A549 (cell line): ENCODE measurements around the gene AKR7A2. TPM values are rescaled to one million over a fixed set of nuclear protein-coding genes. Genes with fewer than 3 reads are reported as not detected.
A peak's percentile ranks its signal among the peaks of the same experiment; 100 is the strongest.

Experiments
- ATAC-seq, 2 experiments: fragments of 200-7000 bp in 1 of 2; fragments of >200 bp in 1 of 2; cut with Nextera tagmentation in 1 of 2; cut with Tn5 transposase in 1 of 2; 3 replicates each; pipeline versions ENCODE4 v1.8.0 to v1.9.1; 2018 to 2020; ENCODE audit warnings: mild to moderate bottlenecking in 1 of 2, moderate library complexity in 1 of 2
- CTCF ChIA-PET: fragments of 300-600 bp; sonication (Branson Sonifier 250); formaldehyde crosslinking; extraction: SDS; loops from one replicate; lab custom pipeline; 2021; ENCODE audit warnings: antibody characterized with exemption, inconsistent platforms; lab: Yijun Ruan, JAX
- POLR2A ChIA-PET: fragments of 350-600 bp; formaldehyde crosslinking; extraction: SDS; loops from one replicate; lab custom pipeline; 2021; ENCODE audit warnings: antibody characterized with exemption, inconsistent platforms; lab: Yijun Ruan, JAX
- DNase-seq, 2 experiments: peaks; one replicate each; pipeline versions ENCODE4 v3.0.0 to v3.0.0-alpha.2; 2011 to 2016; ENCODE audit warnings: low read depth in 1 of 2, low spot score in 1 of 2
- FAIRE-seq: peaks from 2 replicates; lab custom pipeline; 2011; peaks lifted over from hg19 to GRCh38; lab: Jason Lieb, UNC
- H3K27ac ChIP-seq, 2 experiments: fragments of >200 bp; sonication (Bioruptor Twin); formaldehyde crosslinking; 3 replicates each; pipeline ENCODE4 v1.5.1; 2016 to 2017
- H3K4me1 ChIP-seq: fragments of >200 bp; sonication (Bioruptor Twin); formaldehyde crosslinking; 3 replicates; pipeline ENCODE4 v1.6.1; 2016
- H3K4me2 ChIP-seq: fragments of >200 bp; sonication (Bioruptor Twin); formaldehyde crosslinking; 3 replicates; pipeline ENCODE4 v1.6.1; 2016
- H3K4me3 ChIP-seq: fragments of >200 bp; sonication (Bioruptor Twin); formaldehyde crosslinking; 3 replicates; pipeline ENCODE4 v1.5.1; 2016
- H3K9me3 ChIP-seq: fragments of >200 bp; sonication (Bioruptor Twin); formaldehyde crosslinking; 3 replicates; pipeline ENCODE4 v1.6.1; 2016
- BHLHE40 ChIP-seq: IDR thresholded peaks from 2 replicates; pipeline ENCODE4 v1.6.1; 2012; ENCODE audit warnings: low read depth, low read length, inconsistent platforms
- CBX2 ChIP-seq: fragments of 200-600 bp; sonication (generic); IDR thresholded peaks from 2 replicates; pipeline ENCODE4 v1.6.1; 2016; ENCODE audit warnings: low read depth, mild to moderate bottlenecking, borderline replicate concordance
- CHD4 ChIP-seq: fragments of 200-600 bp; sonication (generic); IDR thresholded peaks from 2 replicates; pipeline ENCODE4 v1.6.1; 2016; ENCODE audit warnings: antibody characterized with exemption, mild to moderate bottlenecking, borderline replicate concordance
- CTCF ChIP-seq: fragments of >200 bp; sonication (Bioruptor Twin); formaldehyde crosslinking; IDR thresholded peaks from 3 replicates; pipeline ENCODE4 v1.5.1; 2016
- EHMT2 ChIP-seq: fragments of 200-600 bp; sonication (generic); IDR thresholded peaks from 2 replicates; pipeline ENCODE4 v1.6.1; 2016; ENCODE audit warnings: antibody characterized with exemption, low read depth, mild to moderate bottlenecking, moderate library complexity
- ELK1 ChIP-seq: fragments of 150-350 bp; IDR thresholded peaks from 2 replicates; pipeline ENCODE4 v1.6.1; 2014; ENCODE audit warnings: low read depth, mild to moderate bottlenecking, low read length
- ESRRA ChIP-seq: fragments of 150-350 bp; IDR thresholded peaks from 2 replicates; pipeline ENCODE4 v1.6.1; 2014; ENCODE audit warnings: mild to moderate bottlenecking, low read length, borderline replicate concordance
- GATA3 ChIP-seq: IDR thresholded peaks from 2 replicates; pipeline ENCODE4 v1.6.1; 2012; ENCODE audit warnings: borderline replicate concordance
- HOXA7 ChIP-seq: fragments of 250-450 bp; sonication (Bioruptor Pico); IDR thresholded peaks from 2 replicates; pipeline ENCODE4 v1.5.0; 2020; ENCODE audit warnings: mild to moderate bottlenecking, moderate library complexity
- HOXB13 ChIP-seq: fragments of 250-450 bp; sonication (Bioruptor Pico); IDR thresholded peaks from 2 replicates; pipeline ENCODE4 v1.5.0; 2020; ENCODE audit warnings: low read depth, mild to moderate bottlenecking, moderate library complexity
- HOXB5 ChIP-seq: fragments of 250-450 bp; sonication (Bioruptor Pico); IDR thresholded peaks from 2 replicates; pipeline ENCODE4 v1.5.0; 2020; ENCODE audit warnings: mild to moderate bottlenecking, moderate library complexity
- JUNB ChIP-seq: fragments of >200 bp; sonication (Bioruptor Twin); formaldehyde crosslinking; IDR thresholded peaks from 2 replicates; pipeline ENCODE4 v1.6.1; 2016
- MAZ ChIP-seq: fragments of 150-350 bp; IDR thresholded peaks from 2 replicates; pipeline ENCODE4 v1.6.1; 2014; ENCODE audit warnings: antibody characterized with exemption, low read depth, low read length, borderline replicate concordance
- MYC ChIP-seq: IDR thresholded peaks from 2 replicates; pipeline ENCODE4 v1.6.1; 2012; ENCODE audit warnings: mild to moderate bottlenecking, inconsistent platforms, low read length, improper control_type of control experiment, borderline replicate concordance
- NR3C1 ChIP-seq: fragments of >200 bp; sonication (Bioruptor Twin); formaldehyde crosslinking; IDR thresholded peaks from 3 replicates; pipeline ENCODE4 v1.6.1; 2017
- PHF8 ChIP-seq: fragments of 200-600 bp; sonication (generic); IDR thresholded peaks from 2 replicates; pipeline ENCODE4 v1.6.1; 2016; ENCODE audit warnings: low read depth, mild to moderate bottlenecking, antibody characterized with exemption, moderate library complexity, borderline replicate concordance
- POLR2AphosphoS2 ChIP-seq: conservative IDR thresholded peaks from 2 replicates; pipeline ENCODE4 v1.6.1; 2012; ENCODE audit warnings: low read length, improper control_type of control experiment, inconsistent platforms
- RAD21 ChIP-seq, 2 experiments: fragments of >200 bp in 1 of 2; sonication (Bioruptor Twin) in 1 of 2; formaldehyde crosslinking in 1 of 2; IDR thresholded peaks in 1 of 2; conservative IDR thresholded peaks in 1 of 2; 2 replicates in 1 of 2; 3 replicates in 1 of 2; pipeline ENCODE4 v1.6.1; 2012 to 2018; ENCODE audit warnings: inconsistent platforms in 1 of 2
- RARB ChIP-seq: fragments of 250-450 bp; sonication (Bioruptor Pico); IDR thresholded peaks from 2 replicates; pipeline ENCODE4 v1.8.0; 2021; ENCODE audit warnings: mild to moderate bottlenecking, moderate library complexity
- SMC3 ChIP-seq: fragments of >200 bp; sonication (Bioruptor Twin); formaldehyde crosslinking; IDR thresholded peaks from 3 replicates; pipeline ENCODE4 v1.6.1; 2018; ENCODE audit warnings: inconsistent platforms
- SREBF2 ChIP-seq: fragments of 450-650 bp; IDR thresholded peaks from 2 replicates; pipeline ENCODE4 v1.6.1; 2014; ENCODE audit warnings: mild to moderate bottlenecking, moderate library complexity
- TFCP2L1 ChIP-seq: fragments of 250-450 bp; sonication (Bioruptor Pico); IDR thresholded peaks from 2 replicates; pipeline ENCODE4 v1.5.0; 2021; ENCODE audit warnings: mild to moderate bottlenecking
- ZC3H11A ChIP-seq: fragments of 450-650 bp; IDR thresholded peaks from 2 replicates; pipeline ENCODE4 v1.6.1; 2014; ENCODE audit warnings: antibody characterized with exemption, mild to moderate bottlenecking
- ZFP36 ChIP-seq: fragments of 450-650 bp; IDR thresholded peaks from 2 replicates; pipeline ENCODE4 v1.6.1; 2014; ENCODE audit warnings: borderline replicate concordance; ENCODE audit not compliant: partially characterized antibody
- ZNF302 ChIP-seq: fragments of 250-450 bp; sonication (Bioruptor Pico); IDR thresholded peaks from 2 replicates; pipeline ENCODE4 v1.9.0; 2021; ENCODE audit warnings: inconsistent platforms, mild to moderate bottlenecking, moderate library complexity
- ZSCAN20 ChIP-seq: fragments of 250-450 bp; sonication (Bioruptor Pico); IDR thresholded peaks from 2 replicates; pipeline ENCODE4 v1.8.0; 2022; ENCODE audit warnings: mild to moderate bottlenecking, moderate library complexity
- WGBS: methylation state at CpG from one replicate; pipeline ENCODE4 v1.1.6; 2017; ENCODE audit errors: missing lambda C conversion rate; 5-methylcytosine and 5-hydroxymethylcytosine counted together
- polyA plus RNA-seq, 4 experiments: library from polyadenylated mRNA; depleted of rRNA in 3 of 4; stranded (reverse); fragments of >200 nt; fragmentation: RNase III in 1 of 4; extraction: RNeasy Plus Mini Kit Qiagen cat#74134 plus additional on column Dnase treatment in 1 of 4; gene quantifications; 2 replicates in 3 of 4; 3 replicates in 1 of 4; pipeline ENCODE4 v1.2.3, GENCODE V29; 2011 to 2017
- TF ChIP-seq, protein P1 (sequence below): fragments of 250-450 bp; sonication (Bioruptor Pico); IDR thresholded peaks from 2 replicates; pipeline ENCODE4 v1.5.0; 2020; ENCODE audit warnings: low read depth, mild to moderate bottlenecking, moderate library complexity
- TF ChIP-seq, protein P2 (sequence below): IDR thresholded peaks from 2 replicates; pipeline ENCODE4 v1.6.1; 2012; ENCODE audit warnings: low read depth, borderline replicate concordance
- TF ChIP-seq, protein P3 (sequence below): fragments of 200-600 bp; sonication (generic); IDR thresholded peaks from 2 replicates; pipeline ENCODE4 v1.6.1; 2016; ENCODE audit warnings: antibody characterized with exemption, mild to moderate bottlenecking, moderate library complexity

AKR7A2 gene
- polyA plus RNA-seq, 2 of the 4 experiments (the other 2 are of a cell fraction), result 22.2 to 31.4 TPM

- TF ChIP-seq RARB (CRISPR knock-in tag) (no peak), HOXA7 (CRISPR knock-in tag) (no peak), BHLHE40 (no peak)
These were observed 30.3 kb upstream of the AKR7A2 start (continued) for GRCh38 chr1:19342062-19342750.

GRCh38 chr1:19341201-19342061 is 29.5 kb upstream of the AKR7A2 start:
- no peak overlapping the region for H3K4me3 ChIP-seq
- CTCF ChIA-PET, result interaction anchor here (0.5 to 2.4 kb wide), 20 partner anchors 8 to 1140 kb away, joined by 3 to 7 read pairs (median 4); partner anchors contain the start of genes AKR7A2 and SLC66A1
- no peaks in the 10 kb centered on the region for H3K9me3 ChIP-seq
- DNase-seq, result peak; percentile 74 to 82
- TF ChIP-seq CBX2 (no peak), JUNB (no peak), TFCP2L1 (CRISPR knock-in tag) (no peak), ZSCAN20 (CRISPR knock-in tag) (no peak), ZFP36 (no peak), HOXB13 (no peak), ZC3H11A (no peak), ESRRA (no peak), CHD4 (no peak), ZNF302 (CRISPR knock-in tag) (no peak), HOXB5 (no peak), EHMT2 (no peak), POLR2AphosphoS2 (0 out of 2 replicates have a peak, but pooled peaks have one; percentile 44), ELK1 (no peak), RAD21 (conservative IDR thresholded peaks at IDR 0.05 in 1 of 2, IDR thresholded peaks at IDR 0.05 in 1 of 2) (peak; percentile 17 to 27; a peak in 1 of 5 replicates), PHF8 (no peak), MYC (no peak), MAZ (no peak), NR3C1 (no peak), GATA3 (no peak), SREBF2 (no peak), CTCF (peak; percentile 45), SMC3 (no peak)
- TF ChIP-seq, protein P1, sequence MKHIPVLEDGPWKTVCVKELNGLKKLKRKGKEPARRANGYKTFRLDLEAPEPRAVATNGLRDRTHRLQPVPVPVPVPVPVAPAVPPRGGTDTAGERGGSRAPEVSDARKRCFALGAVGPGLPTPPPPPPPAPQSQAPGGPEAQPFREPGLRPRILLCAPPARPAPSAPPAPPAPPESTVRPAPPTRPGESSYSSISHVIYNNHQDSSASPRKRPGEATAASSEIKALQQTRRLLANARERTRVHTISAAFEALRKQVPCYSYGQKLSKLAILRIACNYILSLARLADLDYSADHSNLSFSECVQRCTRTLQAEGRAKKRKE (CRISPR knock-in tag), result no peak
- TF ChIP-seq, protein P2, sequence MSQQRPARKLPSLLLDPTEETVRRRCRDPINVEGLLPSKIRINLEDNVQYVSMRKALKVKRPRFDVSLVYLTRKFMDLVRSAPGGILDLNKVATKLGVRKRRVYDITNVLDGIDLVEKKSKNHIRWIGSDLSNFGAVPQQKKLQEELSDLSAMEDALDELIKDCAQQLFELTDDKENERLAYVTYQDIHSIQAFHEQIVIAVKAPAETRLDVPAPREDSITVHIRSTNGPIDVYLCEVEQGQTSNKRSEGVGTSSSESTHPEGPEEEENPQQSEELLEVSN, result no peak
- TF ChIP-seq, protein P3, sequence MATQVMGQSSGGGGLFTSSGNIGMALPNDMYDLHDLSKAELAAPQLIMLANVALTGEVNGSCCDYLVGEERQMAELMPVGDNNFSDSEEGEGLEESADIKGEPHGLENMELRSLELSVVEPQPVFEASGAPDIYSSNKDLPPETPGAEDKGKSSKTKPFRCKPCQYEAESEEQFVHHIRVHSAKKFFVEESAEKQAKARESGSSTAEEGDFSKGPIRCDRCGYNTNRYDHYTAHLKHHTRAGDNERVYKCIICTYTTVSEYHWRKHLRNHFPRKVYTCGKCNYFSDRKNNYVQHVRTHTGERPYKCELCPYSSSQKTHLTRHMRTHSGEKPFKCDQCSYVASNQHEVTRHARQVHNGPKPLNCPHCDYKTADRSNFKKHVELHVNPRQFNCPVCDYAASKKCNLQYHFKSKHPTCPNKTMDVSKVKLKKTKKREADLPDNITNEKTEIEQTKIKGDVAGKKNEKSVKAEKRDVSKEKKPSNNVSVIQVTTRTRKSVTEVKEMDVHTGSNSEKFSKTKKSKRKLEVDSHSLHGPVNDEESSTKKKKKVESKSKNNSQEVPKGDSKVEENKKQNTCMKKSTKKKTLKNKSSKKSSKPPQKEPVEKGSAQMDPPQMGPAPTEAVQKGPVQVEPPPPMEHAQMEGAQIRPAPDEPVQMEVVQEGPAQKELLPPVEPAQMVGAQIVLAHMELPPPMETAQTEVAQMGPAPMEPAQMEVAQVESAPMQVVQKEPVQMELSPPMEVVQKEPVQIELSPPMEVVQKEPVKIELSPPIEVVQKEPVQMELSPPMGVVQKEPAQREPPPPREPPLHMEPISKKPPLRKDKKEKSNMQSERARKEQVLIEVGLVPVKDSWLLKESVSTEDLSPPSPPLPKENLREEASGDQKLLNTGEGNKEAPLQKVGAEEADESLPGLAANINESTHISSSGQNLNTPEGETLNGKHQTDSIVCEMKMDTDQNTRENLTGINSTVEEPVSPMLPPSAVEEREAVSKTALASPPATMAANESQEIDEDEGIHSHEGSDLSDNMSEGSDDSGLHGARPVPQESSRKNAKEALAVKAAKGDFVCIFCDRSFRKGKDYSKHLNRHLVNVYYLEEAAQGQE, result no peak
- H3K4me2 ChIP-seq, result no peak overlapping the region
- POLR2A ChIA-PET, result no interaction called here
- FAIRE-seq, result no peak
- peak; percentile 51 to 77 for ATAC-seq
- 30% methylated on average over 16 of the region's 25 CpGs for WGBS
- no peak overlapping the region for H3K27ac ChIP-seq
- no peaks in the 10 kb centered on the region for H3K4me1 ChIP-seq
